WTC11 (cell line): ENCODE results near the gene CCDC149. TPM values are rescaled to one million over a fixed set of nuclear protein-coding genes. Genes with fewer than 3 reads are reported as not detected.

ENCODE experiments used
- ATAC-seq: fragments of 200-7000 bp; cut with Tn5 transposase; 2 replicates; pipeline ENCODE4 v1.10.0; 2021; ENCODE audit warnings: mild to moderate bottlenecking, moderate library complexity
- CTCF ChIA-PET: fragments of 300-600 bp; sonication (Branson Sonifier 250); formaldehyde crosslinking; loops from one replicate; lab custom pipeline; 2021; ENCODE audit warnings: antibody characterized with exemption; lab: Charles Lee
- POLR2A ChIA-PET: fragments of 350-600 bp; sonication (Branson Sonifier 250); formaldehyde crosslinking; loops from one replicate; lab custom pipeline; 2021; ENCODE audit warnings: antibody characterized with exemption; lab: Charles Lee
- DNase-seq: peaks from one replicate; pipeline ENCODE4 v3.0.0; 2021; ENCODE audit warnings: low spot score
- H3K27ac Mint-ChIP-seq: 2 replicates; pipeline ENCODE4 v1.8.0; 2021; ENCODE audit warnings: mixed read lengths
- H3K27me3 Mint-ChIP-seq: 2 replicates; pipeline ENCODE4 v1.8.0; 2021; ENCODE audit warnings: low read depth, mild to moderate bottlenecking, moderate library complexity, mixed read lengths
- H3K36me3 Mint-ChIP-seq: 2 replicates; pipeline ENCODE4 v1.8.0; 2021; ENCODE audit warnings: mixed read lengths
- H3K4me1 Mint-ChIP-seq: 2 replicates; pipeline ENCODE4 v1.8.0; 2022; ENCODE audit warnings: mixed read lengths
- H3K4me3 Mint-ChIP-seq: 2 replicates; pipeline ENCODE4 v1.8.0; 2021; ENCODE audit warnings: mild to moderate bottlenecking, moderate library complexity, mixed read lengths
- H3K9me3 Mint-ChIP-seq: 2 replicates; pipeline ENCODE4 v1.8.0; 2021; ENCODE audit warnings: mixed read lengths
- ATF6 ChIP-seq: sonication (generic); formaldehyde crosslinking; IDR thresholded peaks from 2 replicates; pipeline ENCODE4 v1.8.1; 2023; ENCODE audit warnings: mild to moderate bottlenecking, missing genetic modification reagents
- E2F4 ChIP-seq: sonication (generic); formaldehyde crosslinking; IDR thresholded peaks from 2 replicates; pipeline ENCODE4 v1.8.1; 2022; ENCODE audit warnings: low read depth, mild to moderate bottlenecking, moderate library complexity, missing genetic modification reagents, borderline replicate concordance
- MXD4 ChIP-seq: fragments of 250-450 bp; sonication (Bioruptor Pico); IDR thresholded peaks from 2 replicates; pipeline ENCODE4 v1.8.0; 2021; ENCODE audit warnings: mild to moderate bottlenecking, moderate library complexity, borderline replicate concordance
- NFATC4 ChIP-seq: fragments of 250-450 bp; sonication (Bioruptor Pico); IDR thresholded peaks from 2 replicates; pipeline ENCODE4 v1.9.0; 2021; ENCODE audit warnings: mild to moderate bottlenecking
- PRDM15 ChIP-seq: sonication (generic); formaldehyde crosslinking; IDR thresholded peaks from 2 replicates; pipeline ENCODE4 v1.8.0; 2022; ENCODE audit warnings: missing genetic modification reagents
- TEAD1 ChIP-seq: sonication (generic); formaldehyde crosslinking; IDR thresholded peaks from 2 replicates; pipeline ENCODE4 v1.8.0; 2022; ENCODE audit warnings: mild to moderate bottlenecking, missing genetic modification reagents
- ZBTB21 ChIP-seq: sonication (generic); formaldehyde crosslinking; IDR thresholded peaks from 2 replicates; pipeline ENCODE4 v1.8.1; 2023; ENCODE audit warnings: mild to moderate bottlenecking, missing genetic modification reagents, borderline replicate concordance
- ZBTB43 ChIP-seq: sonication (generic); formaldehyde crosslinking; IDR thresholded peaks from 2 replicates; pipeline ENCODE4 v1.8.1; 2023; ENCODE audit warnings: mild to moderate bottlenecking, missing genetic modification reagents
- ZNF121 ChIP-seq: sonication (generic); formaldehyde crosslinking; IDR thresholded peaks from 2 replicates; pipeline ENCODE4 v1.8.0; 2023; ENCODE audit warnings: missing genetic modification reagents
- ZNF263 ChIP-seq: sonication (generic); formaldehyde crosslinking; IDR thresholded peaks from 2 replicates; pipeline ENCODE4 v1.8.1; 2022; ENCODE audit warnings: low read depth, mild to moderate bottlenecking, moderate library complexity, missing genetic modification reagents
- ZNF416 ChIP-seq: fragments of 250-450 bp; sonication (Bioruptor Pico); IDR thresholded peaks from 2 replicates; pipeline ENCODE4 v1.9.0; 2021; ENCODE audit warnings: mild to moderate bottlenecking, inconsistent platforms
- ZNF532 ChIP-seq: fragments of 250-450 bp; sonication (Bioruptor Pico); IDR thresholded peaks from 2 replicates; pipeline ENCODE4 v1.9.0; 2021; ENCODE audit warnings: mild to moderate bottlenecking, borderline replicate concordance
- total RNA-seq: library from RNA; stranded (reverse); gene quantifications from 3 replicates; pipeline ENCODE4 v1.2.3, GENCODE V29; 2021

CCDC149 gene
- total RNA-seq, 1 experiment from 2014 or later: 3.9 TPM

- no peak overlapping the region for H3K27ac Mint-ChIP-seq
- no peak overlapping the region for H3K4me3 Mint-ChIP-seq
- no peaks in the 10 kb centered on the region for H3K27me3 Mint-ChIP-seq
- ChIA-PET POLR2A (no interaction called here), CTCF (interaction anchor here (1.8 kb wide), 1 partner anchor 24 kb away, joined by 9 read pairs; no protein-coding TSS in a partner anchor)
- peaks cover 9% of the 10 kb centered on the region for H3K9me3 Mint-ChIP-seq
- no peak for TF ChIP-seq ZNF416 (CRISPR knock-in tag)
- no peaks in the 10 kb centered on the region for H3K36me3 Mint-ChIP-seq
- DNase-seq (no peak), ATAC-seq (peak; percentile 64)
- peaks cover 9% of the 10 kb centered on the region for H3K4me1 Mint-ChIP-seq
These were observed 43.2 kb upstream of the CCDC149 start for GRCh38 chr4:24956091-24956490.

GRCh38 chr4:24952667-24953066 is 39.8 kb upstream of the CCDC149 start:
- POLR2A ChIA-PET: no interaction called here
- Mint-ChIP-seq H3K4me3 (no peak overlapping the region), H3K4me1 (peaks cover 9% of the 10 kb centered on the region), H3K36me3 (no peaks in the 10 kb centered on the region), H3K27ac (no peak overlapping the region), H3K27me3 (no peaks in the 10 kb centered on the region), H3K9me3 (peaks cover 13% of the 10 kb centered on the region)
- ATAC-seq (no peak), DNase-seq (no peak)
- TF ChIP-seq ZBTB43 (CRISPR knock-in tag) (no peak), ZNF263 (no peak), ZNF532 (no peak), ZNF121 (CRISPR knock-in tag) (no peak), PRDM15 (CRISPR knock-in tag) (no peak), E2F4 (CRISPR knock-in tag) (no peak), TEAD1 (no peak), MXD4 (no peak), ZBTB21 (CRISPR knock-in tag) (no peak), ATF6 (no peak), NFATC4 (no peak)
- CTCF ChIA-PET: no interaction called here
